RCC 7860 (cell line): ENCODE measurements around the gene MAD2L2.

Source experiments
- DNase-seq: peaks from one replicate; pipeline ENCODE4 v3.0.0-alpha.2; 2015; ENCODE audit warnings: low spot score
- FAIRE-seq: peaks from 2 replicates; lab custom pipeline; 2012; peaks lifted over from hg19 to GRCh38; lab: Jason Lieb, UNC

The MAD2L2 gene

DNA sequence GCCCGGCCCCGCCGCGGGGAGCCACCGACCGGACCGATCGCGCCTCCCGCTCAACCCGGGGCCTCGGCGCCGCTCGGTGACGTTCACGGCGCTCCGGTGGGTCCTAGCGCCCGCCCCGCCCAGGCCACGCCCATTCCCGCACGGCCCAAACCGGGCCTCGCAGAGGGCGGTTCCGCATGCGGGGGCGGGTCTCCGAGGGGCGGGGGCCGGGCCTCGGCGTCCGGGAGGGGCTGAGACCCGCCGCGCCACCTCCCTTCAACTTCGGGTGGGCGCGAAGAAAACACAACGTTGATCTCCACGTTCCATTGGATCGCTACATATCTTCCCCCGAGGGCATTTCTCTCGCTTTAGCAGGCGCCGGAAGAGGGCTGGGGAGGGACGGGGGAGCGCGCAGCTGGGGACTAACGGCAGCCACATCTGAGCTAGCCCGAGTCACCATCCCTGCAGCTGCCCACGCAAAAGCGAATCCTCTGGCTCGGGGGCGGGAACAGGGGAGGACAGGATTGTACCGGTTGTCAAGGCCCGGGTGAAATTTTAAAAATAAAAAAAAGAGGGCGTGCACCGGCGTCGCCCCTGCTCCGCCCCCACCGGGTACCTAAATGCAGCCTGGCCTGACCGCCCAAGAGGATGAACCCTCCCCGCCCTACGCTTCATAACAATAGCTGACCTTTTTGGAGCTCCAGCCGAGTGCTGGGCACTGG is at the start of gene MAD2L2:
Gene MAD2L2 (minus strand): TSS at position 78 of the 701 bp plus-strand sequence. CDS start 547 bp downstream, outside the sequence.
- no peak for FAIRE-seq
- peak; percentile 44 for DNase-seq

DNA sequence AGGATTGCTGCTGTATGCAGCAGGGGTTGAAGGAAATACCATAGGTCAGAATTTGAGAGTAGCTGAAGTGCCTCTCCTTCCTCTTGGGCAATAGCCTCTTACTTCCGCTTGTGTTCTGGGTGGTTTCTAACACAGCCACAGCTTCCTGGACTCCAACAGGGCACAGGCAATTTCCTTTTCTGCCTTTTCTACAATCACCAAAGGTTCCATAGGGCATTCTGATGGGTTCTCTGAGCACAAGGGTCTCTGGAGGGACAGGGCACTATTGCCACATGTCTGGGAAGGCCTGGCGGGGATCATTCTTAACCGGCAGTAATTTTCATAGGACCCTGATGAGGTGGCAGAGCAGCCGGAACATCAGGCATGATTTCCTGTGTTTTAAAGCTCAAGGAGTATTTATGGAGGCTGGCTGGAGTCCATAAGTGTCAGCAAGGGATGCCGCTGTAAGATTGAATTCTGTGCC is 49.5 kb upstream of the MAD2L2 start:
- FAIRE-seq: no peak
- DNase-seq: no peak

DNA sequence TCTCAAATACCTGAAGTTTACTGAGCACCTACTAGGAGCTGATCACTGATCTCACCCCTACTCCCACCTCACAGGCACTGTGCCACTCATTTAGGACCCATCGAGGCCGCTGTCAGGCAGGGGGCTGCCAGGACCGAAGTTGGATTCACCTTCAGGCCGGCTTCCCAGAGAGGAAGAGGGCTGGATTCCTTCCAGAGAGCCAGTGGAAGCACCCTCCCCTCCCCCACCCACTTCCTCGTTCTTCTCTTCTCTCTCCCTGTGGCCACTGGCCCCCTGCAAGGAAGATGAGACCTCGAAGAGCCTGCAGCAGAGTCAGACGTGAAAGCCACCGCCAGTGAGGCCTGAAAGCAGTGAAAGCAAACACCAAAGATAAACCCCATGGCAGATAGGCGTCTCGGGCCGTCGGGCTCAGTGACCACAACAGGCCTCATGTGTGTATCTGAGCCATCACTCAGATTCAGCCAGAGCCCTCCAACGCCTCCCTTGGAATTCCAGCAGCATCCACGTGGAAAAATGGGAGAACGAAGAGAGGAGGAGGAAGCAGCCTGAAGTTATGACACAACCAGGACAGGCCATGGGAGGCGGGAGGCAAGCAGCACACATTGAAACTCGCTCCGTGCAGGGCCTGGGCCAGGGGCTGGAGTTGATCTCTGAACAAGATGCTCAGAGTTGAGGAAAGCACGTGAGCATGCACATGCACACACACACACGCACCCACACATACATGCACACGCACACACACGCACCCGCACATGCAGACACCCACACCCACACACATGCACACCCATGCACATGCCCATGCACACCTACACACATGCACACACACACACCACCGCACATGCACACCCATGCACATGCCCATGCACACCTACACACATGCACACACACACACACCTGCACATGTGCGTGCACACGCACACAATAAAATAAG is 48.8 kb upstream of the MAD2L2 start:
- FAIRE-seq: peak; percentile 94
- peak; percentile 98 for DNase-seq

DNA sequence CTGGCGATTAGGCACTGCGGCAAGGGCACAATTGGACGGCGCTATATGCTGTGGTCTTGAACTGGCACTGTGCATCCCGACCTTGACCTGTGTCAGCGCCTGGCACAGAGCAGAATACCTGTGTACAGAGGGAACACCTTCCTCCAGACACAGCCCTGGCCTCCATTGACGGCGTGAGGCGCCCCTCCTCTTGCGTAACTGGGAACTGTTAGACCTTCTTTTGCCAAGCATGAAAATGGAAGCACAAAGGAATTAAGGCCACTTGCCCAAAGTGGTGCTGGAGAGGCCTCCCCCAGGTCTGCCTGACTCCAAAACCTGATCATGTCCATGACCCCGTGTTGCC is 48.2 kb upstream of the MAD2L2 start:
- DNase-seq: no peak

DNA sequence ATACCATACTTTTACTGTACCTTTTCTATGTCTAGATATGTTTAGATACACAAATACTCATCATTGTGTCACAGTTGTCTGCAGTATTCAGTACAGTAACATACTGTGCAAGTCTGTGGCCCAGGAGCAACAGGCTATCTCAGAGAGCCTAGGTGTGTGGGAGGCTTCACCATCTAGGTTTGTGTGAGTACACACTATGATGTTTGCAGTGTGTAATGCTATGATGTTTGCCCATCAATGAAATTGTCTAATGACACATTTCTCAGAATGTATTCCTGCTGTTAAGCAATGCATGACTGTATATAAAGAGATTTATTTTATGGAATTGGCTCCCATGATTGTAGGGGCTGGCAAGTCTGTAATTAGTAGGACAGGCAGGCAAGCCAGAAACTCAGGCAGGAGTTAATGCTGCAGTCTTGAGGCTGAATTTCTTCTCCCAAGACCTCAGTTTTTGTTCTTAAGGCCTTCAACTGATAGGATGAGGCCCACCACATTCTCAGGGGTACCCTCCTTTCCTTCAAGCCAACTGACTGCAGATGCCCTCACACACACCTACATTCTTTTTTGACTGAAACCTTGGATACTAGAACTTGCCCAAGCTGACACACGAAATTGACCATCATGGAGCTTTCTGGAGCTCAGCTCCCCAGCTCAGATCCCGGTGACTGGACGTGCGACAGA is 47.3 kb upstream of the MAD2L2 start:
- DNase-seq (peak; percentile 28), FAIRE-seq (no peak)

More for the DNA sequence above, 48.2 kb upstream of the MAD2L2 start:
- no peak for FAIRE-seq

DNA sequence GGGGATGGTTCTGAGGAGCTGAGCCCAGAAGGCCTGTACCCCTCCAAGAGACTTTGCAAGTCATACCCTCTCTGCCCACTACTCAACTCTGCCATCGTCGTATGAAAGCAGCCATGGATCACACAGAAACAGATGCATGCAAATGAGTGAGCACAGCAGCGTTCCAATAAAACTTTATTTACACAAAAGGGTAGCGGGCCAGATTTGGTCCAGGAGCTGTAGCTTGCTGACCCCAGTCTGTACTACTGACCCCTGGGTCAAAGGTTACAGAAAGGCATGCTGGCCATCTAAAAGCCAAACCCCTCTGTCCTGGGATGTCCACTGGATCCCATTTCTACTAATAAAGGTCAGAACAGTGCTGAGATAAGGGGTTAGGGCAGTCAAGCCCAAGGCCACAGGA is 46.2 kb upstream of the MAD2L2 start:
- DNase-seq: no peak

DNA sequence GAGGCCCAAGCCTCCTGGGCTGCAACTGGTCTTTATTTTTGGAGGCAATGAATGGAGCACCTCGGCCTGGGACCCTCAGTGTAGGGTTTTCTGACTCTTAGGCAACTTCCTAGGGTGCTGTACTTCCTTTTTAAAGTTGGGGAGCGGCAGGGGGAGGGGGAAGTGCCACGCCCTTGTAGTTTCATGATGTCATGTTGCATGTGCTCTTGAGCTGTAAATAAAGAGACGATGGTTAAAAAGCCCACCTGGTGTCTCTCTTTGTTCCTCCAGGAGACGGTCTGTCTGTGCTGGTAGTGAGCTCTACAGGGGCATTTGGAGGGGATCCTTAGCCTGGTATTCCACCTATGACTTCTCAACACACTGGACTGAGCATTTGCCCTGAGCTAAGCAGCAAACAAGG is 44.7 kb upstream of the MAD2L2 start:
- no peak for FAIRE-seq
- DNase-seq: no peak

More for the DNA sequence above, 46.2 kb upstream of the MAD2L2 start:
- no peak for FAIRE-seq

DNA sequence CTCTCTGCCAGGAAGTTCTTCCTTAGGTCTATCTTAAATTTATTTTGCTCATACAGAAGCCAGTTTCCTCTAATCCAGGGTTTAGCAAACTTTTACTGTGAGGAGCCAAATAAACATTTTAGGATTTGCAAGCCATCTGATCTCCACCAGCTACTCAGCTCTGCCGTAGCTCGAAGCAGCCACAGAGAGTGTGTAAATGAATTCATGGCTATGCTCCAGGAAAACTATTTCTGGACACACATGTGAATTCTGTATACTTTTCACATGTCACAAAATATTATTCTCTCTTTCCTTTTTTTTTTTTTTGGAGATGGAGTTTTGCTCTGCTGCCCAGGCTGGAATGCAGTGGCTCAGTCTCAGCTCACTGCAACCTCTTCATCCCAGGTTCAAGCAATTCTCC is 41.6 kb upstream of the MAD2L2 start:
- no peak for DNase-seq
- no peak for FAIRE-seq

DNA sequence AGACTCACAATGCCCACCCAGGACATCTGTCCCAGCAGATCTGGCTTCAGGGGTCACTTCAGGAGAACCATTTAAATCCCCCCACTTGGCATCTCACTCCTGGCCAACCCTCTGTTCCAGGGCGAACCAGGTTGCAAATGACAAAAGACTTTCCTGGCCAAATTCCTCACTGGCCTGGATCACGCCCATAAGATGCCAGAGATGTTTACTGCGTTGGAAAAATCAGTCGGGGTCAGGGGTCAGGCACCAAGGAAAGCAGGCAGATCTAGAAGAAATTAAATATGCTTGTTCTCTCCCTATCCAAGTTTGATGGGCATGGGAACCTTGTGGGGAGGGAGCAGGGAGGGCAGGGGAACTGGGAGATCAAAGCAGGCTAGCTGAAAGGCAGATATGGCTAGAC is 40.4 kb upstream of the MAD2L2 start:
- no peak for DNase-seq
- no peak for FAIRE-seq

DNA sequence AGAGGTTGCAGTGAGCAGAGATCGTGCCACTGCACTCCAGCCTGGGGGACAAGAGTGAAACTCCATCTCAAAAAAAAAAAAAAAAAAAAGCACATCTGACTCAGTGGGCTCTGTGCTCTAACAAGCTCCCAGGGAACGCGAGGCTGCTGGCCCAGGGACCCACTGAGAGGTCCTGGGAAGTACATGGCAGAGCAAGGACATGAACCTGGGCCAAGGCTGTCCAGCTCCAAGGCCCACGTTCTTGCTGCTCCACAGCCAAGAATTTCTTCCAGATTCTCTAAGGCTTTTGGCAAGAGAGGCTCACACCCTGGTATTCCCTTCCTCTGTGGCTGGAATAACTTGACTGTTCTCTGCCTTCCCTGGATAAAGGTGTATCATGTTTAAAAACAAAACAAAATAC is 39.6 kb upstream of the MAD2L2 start:
- no peak for DNase-seq
- no peak for FAIRE-seq

DNA sequence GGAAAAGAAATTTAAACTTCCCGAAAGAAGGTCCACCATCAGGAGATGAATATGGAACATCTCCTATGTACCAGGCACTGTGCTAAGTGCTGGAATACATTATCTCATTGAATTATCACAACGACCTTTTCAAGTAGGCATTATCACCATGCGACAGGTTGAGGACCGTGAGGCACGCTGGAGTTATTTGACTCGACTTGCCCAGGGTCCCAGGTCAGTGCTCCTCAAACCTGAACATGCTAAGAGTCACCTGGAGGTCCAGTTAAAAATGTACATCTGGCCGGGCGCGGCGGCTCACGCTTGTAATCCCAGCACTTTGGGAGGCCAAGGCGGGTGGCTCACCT is 39.1 kb upstream of the MAD2L2 start:
- DNase-seq (no peak), FAIRE-seq (no peak)

DNA sequence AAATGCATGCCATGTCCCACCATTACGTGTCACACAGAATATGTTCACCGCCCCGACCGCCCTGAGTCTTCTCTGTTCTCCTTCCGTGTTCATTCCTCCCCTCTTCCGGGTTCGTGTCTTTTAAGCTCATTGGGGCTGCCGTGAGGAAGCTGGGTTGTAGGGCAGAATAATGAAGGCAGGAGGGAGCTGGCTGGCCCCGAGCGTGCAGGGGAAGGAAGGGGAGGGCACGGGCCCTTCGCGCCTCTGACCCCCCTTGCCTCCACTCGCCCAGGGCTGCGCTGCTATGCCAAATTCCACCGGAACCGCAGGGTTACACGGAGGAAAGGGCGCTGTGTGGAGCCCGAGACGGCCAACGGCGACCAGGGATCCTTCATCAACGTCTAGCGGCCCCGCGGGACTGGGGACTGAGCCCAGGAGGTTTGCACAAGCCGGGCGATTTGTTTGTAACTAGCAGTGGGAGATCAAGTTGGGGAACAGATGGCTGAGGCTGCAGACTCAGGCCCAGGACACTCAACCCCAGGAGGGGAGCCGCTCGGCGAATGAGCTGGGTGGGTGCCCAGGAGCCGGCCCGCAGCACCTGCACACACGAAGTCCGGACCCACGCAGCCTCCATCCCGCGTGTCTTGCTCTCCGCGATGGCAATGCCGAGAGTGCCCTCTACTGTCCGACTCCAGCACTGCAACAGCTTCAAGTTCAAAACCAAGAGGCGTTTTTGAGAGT is 38.5 kb upstream of the MAD2L2 start:
- DNase-seq: peak; percentile 33

DNA sequence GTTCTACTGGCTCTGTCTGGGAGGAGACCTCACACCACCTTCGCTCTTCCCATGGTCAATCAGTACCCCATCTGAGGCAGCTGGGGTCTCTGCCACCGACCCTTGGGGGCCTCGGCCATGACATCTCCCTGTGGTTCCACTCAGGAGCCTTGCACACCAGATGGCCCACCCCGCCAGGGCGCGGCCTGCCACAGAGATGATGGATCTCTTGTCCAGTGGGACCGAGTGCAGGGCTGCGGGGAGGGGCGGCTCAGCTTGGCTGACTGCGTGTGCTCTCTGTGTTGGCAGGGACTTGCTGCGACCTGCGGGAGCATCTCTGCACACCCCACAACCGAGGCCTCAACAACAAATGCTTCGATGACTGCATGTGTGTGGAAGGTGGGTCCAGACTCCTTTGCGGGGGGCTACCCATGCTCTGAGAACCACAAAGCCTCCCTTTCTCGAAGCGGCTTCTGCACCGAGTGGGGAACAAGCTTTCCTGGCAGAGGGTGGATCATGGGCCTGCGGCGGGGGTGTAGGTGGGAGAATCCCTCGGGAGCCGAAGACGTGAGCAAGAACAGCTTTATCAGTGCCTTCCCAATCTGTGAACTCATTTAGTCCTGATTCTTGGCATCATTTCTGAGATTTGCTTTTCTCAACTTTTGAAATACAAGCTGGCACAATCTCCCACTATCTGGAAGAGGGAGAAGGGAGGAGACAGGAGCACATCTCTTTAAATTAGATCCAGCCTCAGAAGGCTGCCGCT is 34.1 kb upstream of the MAD2L2 start:
- DNase-seq (no peak), FAIRE-seq (no peak)

More for the DNA sequence above, 38.5 kb upstream of the MAD2L2 start:
- FAIRE-seq: no peak

DNA sequence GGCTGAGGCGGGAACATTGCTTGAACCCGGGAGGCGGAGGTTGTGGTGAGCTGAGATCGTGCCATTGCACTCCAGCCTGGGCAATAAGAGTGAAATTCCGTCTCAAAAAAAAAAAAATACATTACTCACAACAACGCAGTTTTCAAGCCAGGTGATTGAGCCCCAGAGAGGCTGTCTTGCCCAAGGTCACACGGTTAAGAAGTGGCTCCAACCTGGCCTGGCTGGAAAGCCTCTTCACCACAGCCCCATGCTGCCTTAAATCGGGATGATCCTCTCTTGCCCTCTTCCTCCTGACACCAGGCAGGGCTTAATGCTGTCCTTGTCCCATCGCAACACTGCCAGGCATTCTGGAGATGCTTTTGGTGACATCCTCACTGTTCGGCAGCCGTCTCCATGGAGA is 32.1 kb upstream of the MAD2L2 start:
- DNase-seq (no peak), FAIRE-seq (no peak)

DNA sequence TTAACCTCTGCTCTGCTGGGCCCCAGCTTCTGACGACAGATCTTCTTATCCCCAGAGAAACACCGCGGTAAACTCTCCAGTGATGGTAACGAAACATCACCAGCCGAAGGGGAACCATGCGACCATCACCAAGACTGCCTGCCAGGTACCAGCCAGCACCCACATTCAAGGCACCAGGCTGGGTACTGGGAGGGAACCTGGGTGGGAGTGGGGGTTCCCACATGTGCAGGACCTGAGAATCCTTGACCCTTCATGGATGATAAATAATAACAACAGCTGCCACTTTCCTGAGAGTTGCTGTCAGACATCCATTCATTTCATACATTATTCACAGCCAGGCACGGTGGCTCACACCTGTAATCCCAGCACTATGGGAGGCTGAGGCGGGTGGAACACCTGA is 31.3 kb upstream of the MAD2L2 start:
- FAIRE-seq (no peak), DNase-seq (no peak)

DNA sequence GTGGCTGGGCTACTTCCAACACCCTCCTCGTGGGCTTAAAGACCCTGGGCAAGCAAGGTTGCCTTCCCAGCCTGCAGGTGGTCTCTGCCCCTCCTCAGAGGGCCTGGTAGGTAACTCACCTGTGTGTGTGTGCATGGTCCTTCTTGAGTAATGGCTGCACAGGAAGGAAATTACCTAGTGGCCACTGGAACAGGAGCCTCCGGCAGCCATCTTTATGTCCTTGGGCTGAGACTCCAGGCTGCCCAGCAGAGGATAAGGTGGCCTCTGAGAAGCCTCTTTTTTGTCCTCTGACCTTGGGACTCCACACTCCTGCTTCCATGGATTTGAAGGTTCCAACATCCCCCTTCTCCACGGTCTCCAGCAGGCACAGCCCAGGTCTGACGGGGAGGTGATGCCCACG is 30.5 kb upstream of the MAD2L2 start:
- DNase-seq (no peak), FAIRE-seq (no peak)

DNA sequence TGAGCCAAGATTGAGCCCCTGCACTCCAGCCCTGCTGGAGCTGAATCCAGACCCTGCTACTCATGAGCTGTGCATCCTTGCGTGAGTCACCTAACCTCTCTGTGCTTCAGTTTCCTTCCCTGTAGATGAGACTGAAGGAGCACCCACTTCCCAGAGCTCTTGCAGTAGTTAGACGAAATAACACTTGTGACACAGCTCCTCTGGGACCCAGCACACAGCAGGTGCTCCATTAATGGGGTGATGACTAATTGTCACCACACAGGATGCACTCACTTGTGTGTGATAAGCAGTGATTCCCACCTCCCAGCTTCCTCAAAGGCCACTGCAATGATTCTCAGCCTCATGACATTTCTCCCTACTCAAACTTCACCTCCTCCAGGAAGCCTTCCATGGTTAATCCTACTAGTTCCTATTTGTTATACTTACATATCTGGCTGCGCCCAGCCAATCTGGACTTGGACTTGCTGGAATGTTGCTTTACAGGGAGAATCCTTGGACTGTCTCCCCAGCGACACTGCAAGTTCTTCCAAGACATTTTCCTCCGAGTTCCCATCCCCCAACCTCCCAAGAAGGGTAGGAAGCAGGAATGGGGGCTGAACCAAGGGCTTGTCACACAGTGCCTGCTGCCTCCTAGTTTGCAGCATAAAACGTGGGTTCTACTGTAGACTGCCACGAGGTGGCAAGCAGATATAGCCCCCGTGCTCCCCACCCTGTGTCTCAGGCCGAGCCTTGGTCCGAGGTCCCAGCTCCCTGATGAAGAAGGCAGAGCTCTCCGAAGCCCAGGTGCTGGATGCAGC is 27.8 kb upstream of the MAD2L2 start:
- DNase-seq (peak; percentile 33), FAIRE-seq (no peak)

DNA sequence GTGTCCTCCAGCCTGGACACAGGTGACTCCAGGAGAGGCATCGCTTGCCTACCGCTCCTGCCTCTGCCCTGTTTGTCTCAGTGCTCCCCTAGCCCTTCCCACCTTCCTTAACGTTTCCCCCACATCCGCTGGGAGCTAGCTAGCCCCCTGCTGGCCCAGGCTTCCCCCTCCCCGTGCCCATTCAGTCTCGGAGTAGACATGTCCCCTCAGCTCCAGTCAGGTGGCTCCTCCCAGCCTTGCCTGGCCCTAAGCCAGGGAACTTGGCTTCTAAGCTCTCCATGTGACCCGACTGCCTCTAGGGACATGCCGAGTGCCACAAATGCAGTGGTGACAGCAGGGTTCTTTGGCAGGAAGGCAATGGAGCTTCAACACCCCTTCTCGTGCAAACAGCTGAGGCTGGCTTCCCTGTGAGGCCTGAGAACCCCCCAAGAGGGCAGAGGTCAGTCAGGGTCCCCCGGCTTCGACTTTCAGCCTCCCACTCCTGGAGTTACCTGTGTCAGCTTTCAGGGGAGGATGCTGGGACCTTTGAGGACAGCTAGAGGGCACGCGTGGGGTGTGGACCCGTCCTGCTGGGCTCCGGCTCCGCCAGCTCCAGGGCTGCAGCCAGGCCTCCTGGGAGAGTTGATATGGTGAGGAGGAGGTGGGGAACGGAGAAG is 26.8 kb upstream of the MAD2L2 start:
- no peak for DNase-seq

DNA sequence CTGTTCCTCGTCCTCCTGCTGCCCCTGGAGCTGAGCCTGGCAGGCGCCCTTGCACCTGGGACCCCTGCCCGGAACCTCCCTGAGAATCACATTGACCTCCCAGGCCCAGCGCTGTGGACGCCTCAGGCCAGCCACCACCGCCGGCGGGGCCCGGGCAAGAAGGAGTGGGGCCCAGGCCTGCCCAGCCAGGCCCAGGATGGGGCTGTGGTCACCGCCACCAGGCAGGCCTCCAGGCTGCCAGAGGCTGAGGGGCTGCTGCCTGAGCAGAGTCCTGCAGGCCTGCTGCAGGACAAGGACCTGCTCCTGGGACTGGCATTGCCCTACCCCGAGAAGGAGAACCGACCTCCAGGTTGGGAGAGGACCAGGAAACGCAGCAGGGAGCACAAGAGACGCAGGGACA is 25.3 kb upstream of the MAD2L2 start:
- DNase-seq: no peak
- FAIRE-seq: no peak

More for the DNA sequence above, 26.8 kb upstream of the MAD2L2 start:
- no peak for FAIRE-seq
